KMS-11 (cell line): ENCODE measurements around the gene GLCCI1.

ENCODE experiments used
- H2AFZ ChIP-seq: fragments of 200-600 bp; sonication (generic); 2 replicates; pipeline ENCODE4 v1.6.1; 2016; ENCODE audit warnings: antibody characterized with exemption, mixed run types, low read depth
- H3K27ac ChIP-seq: fragments of 200-600 bp; sonication (generic); 2 replicates; pipeline ENCODE4 v1.6.1; 2016; ENCODE audit warnings: mild to moderate bottlenecking, mixed run types
- H3K27me3 ChIP-seq: fragments of 200-600 bp; sonication (generic); 2 replicates; pipeline ENCODE4 v1.6.1; 2017; ENCODE audit warnings: mild to moderate bottlenecking, low read depth, mixed run types, moderate library complexity; ENCODE audit not compliant: insufficient read depth
- H3K36me3 ChIP-seq: fragments of 200-600 bp; sonication (generic); 2 replicates; pipeline ENCODE4 v1.6.1; 2017; ENCODE audit warnings: mild to moderate bottlenecking, mixed run types; ENCODE audit not compliant: insufficient read depth
- H3K4me1 ChIP-seq: fragments of 200-600 bp; sonication (generic); 2 replicates; pipeline ENCODE4 v1.6.1; 2016; ENCODE audit warnings: mild to moderate bottlenecking, low read depth, mixed run types; ENCODE audit not compliant: poor library complexity, severe bottlenecking
- H3K4me2 ChIP-seq: fragments of 200-600 bp; sonication (generic); 2 replicates; pipeline ENCODE4 v1.7.0; 2016; ENCODE audit warnings: mild to moderate bottlenecking, mixed run types
- H3K4me3 ChIP-seq: fragments of 200-600 bp; sonication (generic); IDR thresholded peaks from 2 replicates; pipeline ENCODE4 v1.6.1; 2017; ENCODE audit warnings: low read depth, low read length, mixed read lengths; ENCODE audit not compliant: insufficient read depth
- H3K79me2 ChIP-seq: fragments of 200-600 bp; sonication (generic); 2 replicates; pipeline ENCODE4 v1.6.1; 2016; ENCODE audit warnings: low read depth, mixed run types; ENCODE audit not compliant: insufficient read depth
- H3K9ac ChIP-seq: fragments of 200-600 bp; sonication (generic); 2 replicates; pipeline ENCODE4 v1.6.1; 2016; ENCODE audit warnings: mild to moderate bottlenecking, mixed run types
- H4K20me1 ChIP-seq: fragments of 200-600 bp; sonication (generic); 2 replicates; pipeline ENCODE4 v1.6.1; 2016; ENCODE audit warnings: mild to moderate bottlenecking, mixed run types; ENCODE audit not compliant: insufficient read depth
- TF ChIP-seq, protein P1 (sequence below): fragments of 200-600 bp; sonication (generic); conservative IDR thresholded peaks from 2 replicates; pipeline ENCODE4 v1.6.1; 2017; ENCODE audit warnings: low read depth, mild to moderate bottlenecking, antibody characterized with exemption, low read length, moderate library complexity, mixed read lengths

The GLCCI1 gene

GRCh38 chr7:8109196-8110022 lies 140.8 kb downstream of the GLCCI1 start:
- Histone ChIP-seq H3K27me3 (no peaks in the 10 kb centered on the region), H3K27ac (no peak overlapping the region), H3K9ac (no peak overlapping the region), H3K4me2 (no peak overlapping the region), H2AFZ (no peak overlapping the region), H3K4me3 (no peak overlapping the region), H3K4me1 (peaks cover 14% of the 10 kb centered on the region), H3K36me3 (no peaks in the 10 kb centered on the region), H3K79me2 (no peaks in the 10 kb centered on the region), H4K20me1 (no peaks in the 10 kb centered on the region)
- TF ChIP-seq, protein P1, sequence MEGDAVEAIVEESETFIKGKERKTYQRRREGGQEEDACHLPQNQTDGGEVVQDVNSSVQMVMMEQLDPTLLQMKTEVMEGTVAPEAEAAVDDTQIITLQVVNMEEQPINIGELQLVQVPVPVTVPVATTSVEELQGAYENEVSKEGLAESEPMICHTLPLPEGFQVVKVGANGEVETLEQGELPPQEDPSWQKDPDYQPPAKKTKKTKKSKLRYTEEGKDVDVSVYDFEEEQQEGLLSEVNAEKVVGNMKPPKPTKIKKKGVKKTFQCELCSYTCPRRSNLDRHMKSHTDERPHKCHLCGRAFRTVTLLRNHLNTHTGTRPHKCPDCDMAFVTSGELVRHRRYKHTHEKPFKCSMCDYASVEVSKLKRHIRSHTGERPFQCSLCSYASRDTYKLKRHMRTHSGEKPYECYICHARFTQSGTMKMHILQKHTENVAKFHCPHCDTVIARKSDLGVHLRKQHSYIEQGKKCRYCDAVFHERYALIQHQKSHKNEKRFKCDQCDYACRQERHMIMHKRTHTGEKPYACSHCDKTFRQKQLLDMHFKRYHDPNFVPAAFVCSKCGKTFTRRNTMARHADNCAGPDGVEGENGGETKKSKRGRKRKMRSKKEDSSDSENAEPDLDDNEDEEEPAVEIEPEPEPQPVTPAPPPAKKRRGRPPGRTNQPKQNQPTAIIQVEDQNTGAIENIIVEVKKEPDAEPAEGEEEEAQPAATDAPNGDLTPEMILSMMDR = no peak

- TF ChIP-seq, protein P1 = no peak
- no peak overlapping the region for H3K4me2 ChIP-seq
Measured at GRCh38 chr7:8111282-8111960, 142.8 kb downstream of the GLCCI1 start.

DNA sequence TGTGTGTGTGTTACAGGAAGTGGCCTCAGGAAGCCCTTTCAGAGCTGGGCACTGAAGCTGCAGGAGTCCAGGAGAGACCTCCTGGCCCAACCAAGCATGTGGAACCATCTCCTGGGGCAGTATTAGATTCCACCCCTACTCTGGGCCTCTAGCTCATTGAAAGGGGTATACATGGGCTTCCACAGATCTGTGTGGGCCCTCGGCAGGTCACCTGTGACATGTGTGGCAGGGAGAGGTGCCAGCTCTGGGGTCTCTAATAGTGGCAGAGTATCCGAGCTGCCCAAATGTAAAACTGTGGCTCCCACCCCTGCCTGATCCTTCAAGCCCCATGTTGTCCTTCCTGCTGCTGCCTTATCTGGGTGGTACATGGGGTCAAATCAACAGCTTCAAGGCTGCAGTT lies 144.1 kb downstream of the GLCCI1 start:
- TF ChIP-seq, protein P1 = no peak
- H3K36me3 ChIP-seq = no peaks in the 10 kb centered on the region
- no peaks in the 10 kb centered on the region for H3K79me2 ChIP-seq
- H3K4me3 ChIP-seq = no peak overlapping the region
- no peak overlapping the region for H3K9ac ChIP-seq
- no peak overlapping the region for H3K4me2 ChIP-seq
- H3K27me3 ChIP-seq = no peaks in the 10 kb centered on the region
- no peak overlapping the region for H3K27ac ChIP-seq
- H4K20me1 ChIP-seq = no peaks in the 10 kb centered on the region
- H2AFZ ChIP-seq = no peak overlapping the region
- H3K4me1 ChIP-seq = peaks cover 36% of the 10 kb centered on the region

More at GRCh38 chr7:8111282-8111960, 142.8 kb downstream of the GLCCI1 start:
- H3K27ac ChIP-seq = no peak overlapping the region
- no peak overlapping the region for H2AFZ ChIP-seq
- no peaks in the 10 kb centered on the region for H3K27me3 ChIP-seq
- no peak overlapping the region for H3K4me3 ChIP-seq
- H3K4me1 ChIP-seq = peaks cover 34% of the 10 kb centered on the region
- no peaks in the 10 kb centered on the region for H3K79me2 ChIP-seq
- no peaks in the 10 kb centered on the region for H4K20me1 ChIP-seq
- no peak overlapping the region for H3K9ac ChIP-seq
- H3K36me3 ChIP-seq = no peaks in the 10 kb centered on the region

GRCh38 chr7:8113184-8113583 lies 144.6 kb downstream of the GLCCI1 start:
- Histone ChIP-seq H3K36me3 (no peaks in the 10 kb centered on the region), H2AFZ (no peak overlapping the region), H3K4me3 (no peak overlapping the region), H4K20me1 (no peaks in the 10 kb centered on the region), H3K4me2 (0 out of 2 replicates have a peak overlapping the region, but pooled peaks have one; percentile 64), H3K27ac (no peak overlapping the region), H3K4me1 (peaks cover 39% of the 10 kb centered on the region), H3K9ac (no peak overlapping the region), H3K79me2 (no peaks in the 10 kb centered on the region), H3K27me3 (no peaks in the 10 kb centered on the region)
- TF ChIP-seq, protein P1 = no peak
